ENCODE measurements around the gene SNX2.

The SNX2 gene

DNA sequence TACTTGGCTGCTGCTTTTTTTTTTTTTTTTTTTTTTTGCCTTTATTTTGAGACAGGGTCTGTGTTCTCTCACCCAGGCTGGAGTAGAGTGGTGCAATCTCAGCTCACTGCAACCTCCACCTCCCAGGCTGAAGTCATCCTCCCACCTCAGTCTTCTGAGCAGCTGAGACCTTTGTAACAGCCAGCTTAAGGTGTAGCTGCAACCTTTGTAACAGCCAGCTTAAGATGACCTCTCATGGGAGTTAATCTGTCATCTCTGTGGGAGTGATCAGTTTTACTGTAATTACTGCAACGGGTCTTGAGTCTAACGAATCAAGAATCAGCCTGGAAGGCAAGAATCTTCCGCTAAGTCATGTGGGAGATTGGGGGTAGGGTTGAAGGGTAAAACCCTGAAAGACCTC lies 31.6 kb upstream of the SNX2 start:
- H3K27ac ChIP-seq = no peak overlapping the region
- TF ChIP-seq, protein P1, sequence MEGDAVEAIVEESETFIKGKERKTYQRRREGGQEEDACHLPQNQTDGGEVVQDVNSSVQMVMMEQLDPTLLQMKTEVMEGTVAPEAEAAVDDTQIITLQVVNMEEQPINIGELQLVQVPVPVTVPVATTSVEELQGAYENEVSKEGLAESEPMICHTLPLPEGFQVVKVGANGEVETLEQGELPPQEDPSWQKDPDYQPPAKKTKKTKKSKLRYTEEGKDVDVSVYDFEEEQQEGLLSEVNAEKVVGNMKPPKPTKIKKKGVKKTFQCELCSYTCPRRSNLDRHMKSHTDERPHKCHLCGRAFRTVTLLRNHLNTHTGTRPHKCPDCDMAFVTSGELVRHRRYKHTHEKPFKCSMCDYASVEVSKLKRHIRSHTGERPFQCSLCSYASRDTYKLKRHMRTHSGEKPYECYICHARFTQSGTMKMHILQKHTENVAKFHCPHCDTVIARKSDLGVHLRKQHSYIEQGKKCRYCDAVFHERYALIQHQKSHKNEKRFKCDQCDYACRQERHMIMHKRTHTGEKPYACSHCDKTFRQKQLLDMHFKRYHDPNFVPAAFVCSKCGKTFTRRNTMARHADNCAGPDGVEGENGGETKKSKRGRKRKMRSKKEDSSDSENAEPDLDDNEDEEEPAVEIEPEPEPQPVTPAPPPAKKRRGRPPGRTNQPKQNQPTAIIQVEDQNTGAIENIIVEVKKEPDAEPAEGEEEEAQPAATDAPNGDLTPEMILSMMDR (conservative IDR thresholded peaks at IDR 0.05) = no peak

DNA sequence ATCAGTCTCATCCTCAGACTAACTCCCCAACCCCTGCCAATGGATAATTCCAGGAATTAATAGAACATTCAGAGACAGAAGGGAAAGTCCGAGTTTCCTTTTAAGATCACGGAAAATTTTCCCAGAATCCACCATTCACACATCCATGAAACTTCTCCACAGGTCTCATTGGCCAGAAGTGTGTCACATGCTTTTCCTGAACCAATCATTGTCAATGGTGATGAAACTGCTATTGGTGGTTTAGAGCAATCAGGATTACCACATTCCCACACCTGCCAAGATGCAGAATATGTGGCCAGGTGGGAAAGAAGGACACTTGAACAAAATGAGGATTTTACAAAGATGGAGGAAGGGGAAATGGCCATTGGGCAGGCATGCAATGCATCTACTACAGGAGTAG lies 29.3 kb upstream of the SNX2 start:
- TF ChIP-seq, protein P1 (conservative IDR thresholded peaks at IDR 0.05) = no peak

GRCh38 chr5:122749886-122750285 lies 25.0 kb upstream of the SNX2 start:
- TF ChIP-seq, protein P1 (conservative IDR thresholded peaks at IDR 0.05) = no peak
- no peak overlapping the region for H3K27ac ChIP-seq

More for the DNA sequence above, 29.3 kb upstream of the SNX2 start:
- H3K27ac ChIP-seq = no peak overlapping the region

GRCh38 chr5:122751293-122751782 lies 23.5 kb upstream of the SNX2 start:
- H3K27ac ChIP-seq = no peak overlapping the region
- TF ChIP-seq, protein P1 (conservative IDR thresholded peaks at IDR 0.05) = no peak

DNA sequence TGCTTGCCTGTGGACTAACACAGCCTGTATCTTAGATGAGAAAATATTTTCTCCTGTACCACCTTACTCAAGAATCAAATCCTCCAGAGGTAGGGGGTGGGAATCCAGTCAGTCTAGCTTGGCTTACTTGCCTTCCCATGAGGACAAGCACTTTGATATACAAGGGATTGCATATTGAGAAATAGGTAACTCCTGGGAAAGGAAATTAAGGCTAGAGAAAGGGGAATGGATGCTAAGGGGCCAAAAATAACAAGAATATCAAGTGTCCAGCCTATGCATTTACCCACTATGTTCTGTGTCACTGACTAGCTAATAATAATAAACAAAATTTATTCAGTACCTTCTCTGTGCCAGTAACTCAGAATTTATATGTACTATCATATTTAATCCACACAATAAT lies 21.4 kb upstream of the SNX2 start:
- H3K27ac ChIP-seq = no peak overlapping the region
- TF ChIP-seq, protein P1 (conservative IDR thresholded peaks at IDR 0.05) = no peak

- TF ChIP-seq, protein P1 (conservative IDR thresholded peaks at IDR 0.05) = no peak
- H3K27ac ChIP-seq = no peak overlapping the region
Measured at GRCh38 chr5:122755783-122756182, 19.1 kb upstream of the SNX2 start.

GRCh38 chr5:122756264-122756911 lies 18.5 kb upstream of the SNX2 start:
- no peak overlapping the region for H3K27ac ChIP-seq
- TF ChIP-seq, protein P1 (conservative IDR thresholded peaks at IDR 0.05) = no peak

All from VCaP (cell line).